GM19324 (cell line): ENCODE data around the gene SPATA12.
"Not testable (repeated sequence)": the region's sequence is repeated elsewhere in the genome, so short reads cannot be mapped to it uniquely, and the experiment has no call there.

Source experiments
- ATAC-seq: cut with Tn5 transposase; IDR thresholded peaks from one replicate; pipeline ENCODE4 v1.9.1; 2021; ENCODE audit warnings: mild to moderate bottlenecking, moderate library complexity; ENCODE audit not compliant: unreplicated experiment, low FRiP score

SPATA12 gene

GRCh38 chr3:57080171-57080570 is 19.7 kb downstream of the SPATA12 start:
- ATAC-seq = no peak

GRCh38 chr3:57081173-57081572 is 20.7 kb downstream of the SPATA12 start:
- ATAC-seq = no peak

- no peak for ATAC-seq
These were observed 22.0 kb downstream of the SPATA12 start for GRCh38 chr3:57082481-57082880.

DNA sequence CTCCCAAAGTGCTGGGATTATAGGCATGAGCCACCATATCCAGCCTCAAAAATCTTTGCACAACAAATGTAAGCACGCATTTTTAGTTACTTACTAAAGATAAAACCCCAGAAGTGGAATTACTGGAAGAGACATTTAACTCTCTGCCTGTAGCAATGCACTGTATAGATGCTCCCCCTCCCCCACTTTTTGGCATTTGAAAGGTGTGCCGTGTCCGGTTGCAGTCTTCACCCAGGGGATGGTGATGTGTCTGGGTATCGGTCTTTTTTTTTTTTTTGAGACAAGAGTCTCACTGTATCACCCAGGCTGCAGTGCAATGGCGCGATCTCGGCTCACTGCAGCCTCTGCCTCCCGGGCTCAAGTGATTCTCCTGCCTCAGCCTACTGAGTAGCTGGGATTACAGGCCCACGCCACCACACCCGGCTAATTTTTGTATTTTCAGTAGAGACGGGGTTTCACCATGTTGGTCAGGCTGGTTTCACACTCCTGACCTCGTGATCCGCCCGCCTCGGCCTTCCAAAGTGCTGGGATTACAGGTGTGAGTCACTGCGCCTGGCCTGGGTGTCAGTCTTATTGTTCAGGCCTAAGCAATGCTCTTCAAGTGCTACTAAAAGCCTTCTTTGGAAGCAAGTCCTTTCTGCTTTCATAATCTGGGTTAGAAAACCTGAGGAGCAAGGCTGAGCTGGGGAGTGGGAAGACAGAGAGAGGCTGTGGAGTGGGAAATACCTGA is 23.0 kb downstream of the SPATA12 start:
- not testable (repeated sequence) for ATAC-seq

DNA sequence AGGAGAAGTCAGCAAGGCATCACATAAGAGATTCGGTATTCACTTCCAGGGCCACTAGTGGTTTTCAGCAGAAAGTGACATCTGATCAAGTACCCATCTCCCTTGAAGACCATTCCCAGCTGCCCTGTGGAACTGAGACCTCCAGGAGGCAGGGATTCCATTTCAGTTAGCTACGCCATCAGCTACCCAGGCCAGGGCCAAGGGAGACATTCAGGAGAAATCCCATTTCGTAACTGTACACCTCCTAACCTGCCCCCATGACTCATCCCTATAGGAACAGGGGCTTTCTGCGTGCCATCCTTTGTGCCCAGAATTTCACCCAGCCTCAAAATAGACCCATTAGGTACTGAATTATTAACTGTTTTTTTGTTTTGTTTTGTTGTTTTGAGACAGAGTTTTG is 24.7 kb downstream of the SPATA12 start:
- ATAC-seq = no peak

- ATAC-seq = no peak
These were observed 25.7 kb downstream of the SPATA12 start for GRCh38 chr3:57086201-57086600.

DNA sequence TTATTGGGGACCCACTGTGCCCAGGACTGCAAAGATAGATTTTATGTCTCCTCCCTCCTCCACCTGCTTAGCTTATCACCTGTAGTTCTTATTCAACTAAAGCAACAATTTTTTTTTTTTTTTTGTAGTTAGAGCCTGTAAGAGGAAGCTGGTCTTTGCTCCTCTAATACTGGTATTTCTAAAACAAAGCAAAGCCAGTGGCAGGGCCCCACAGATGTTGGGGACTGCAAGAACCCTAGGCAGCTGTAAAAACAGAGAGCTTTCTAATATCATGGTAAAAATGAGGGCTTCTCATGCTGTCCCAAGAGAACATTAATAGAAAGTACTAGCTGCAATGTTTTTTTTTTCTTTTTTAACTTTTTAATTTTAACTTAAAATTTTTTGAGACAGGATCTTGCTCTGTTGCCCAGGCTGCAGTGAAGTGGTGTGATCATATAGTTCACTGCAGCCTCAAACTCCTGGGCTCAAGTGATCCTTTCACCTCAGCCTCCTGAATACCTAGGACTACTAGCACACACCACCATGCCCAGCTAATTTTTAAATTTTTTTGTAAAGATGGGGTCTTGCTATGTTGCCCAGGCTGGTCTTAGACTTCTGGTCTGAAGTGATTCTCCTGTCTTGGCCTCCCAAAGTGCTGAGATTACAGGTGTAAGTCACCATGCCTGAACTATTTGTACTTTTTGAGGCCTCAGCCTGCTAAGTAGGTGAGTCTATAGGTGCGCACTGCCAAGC is 27.1 kb downstream of the SPATA12 start:
- no peak for ATAC-seq

- no peak for ATAC-seq
These were observed 28.0 kb downstream of the SPATA12 start for GRCh38 chr3:57088503-57088902.

GRCh38 chr3:57089043-57089442 is 28.6 kb downstream of the SPATA12 start:
- ATAC-seq = no peak

GRCh38 chr3:57091521-57092273 is 31.2 kb downstream of the SPATA12 start:
- ATAC-seq = no peak

- ATAC-seq = no peak
These were observed 33.0 kb downstream of the SPATA12 start for GRCh38 chr3:57093489-57093888.

- no peak for ATAC-seq
These were observed 33.6 kb downstream of the SPATA12 start for GRCh38 chr3:57093971-57094535.

DNA sequence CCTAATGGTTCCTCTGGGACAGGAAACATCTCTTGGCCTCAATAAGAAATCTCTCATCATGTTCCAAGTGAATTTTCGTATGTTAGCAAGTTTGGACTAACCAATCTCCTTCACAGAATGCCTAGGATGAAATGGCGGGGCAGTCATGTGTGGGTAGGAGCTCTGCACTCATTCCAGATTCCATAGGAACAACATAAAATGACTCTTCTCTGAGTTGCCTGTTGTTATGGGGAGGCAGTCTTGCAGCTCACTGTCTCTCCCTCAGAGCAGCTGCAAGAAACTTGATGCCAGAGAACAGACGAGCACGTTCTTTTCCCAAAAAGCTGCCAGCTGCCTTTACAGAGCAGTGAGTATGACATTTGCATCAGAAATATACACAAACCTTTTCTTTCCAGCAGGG is 34.1 kb downstream of the SPATA12 start:
- ATAC-seq = no peak

DNA sequence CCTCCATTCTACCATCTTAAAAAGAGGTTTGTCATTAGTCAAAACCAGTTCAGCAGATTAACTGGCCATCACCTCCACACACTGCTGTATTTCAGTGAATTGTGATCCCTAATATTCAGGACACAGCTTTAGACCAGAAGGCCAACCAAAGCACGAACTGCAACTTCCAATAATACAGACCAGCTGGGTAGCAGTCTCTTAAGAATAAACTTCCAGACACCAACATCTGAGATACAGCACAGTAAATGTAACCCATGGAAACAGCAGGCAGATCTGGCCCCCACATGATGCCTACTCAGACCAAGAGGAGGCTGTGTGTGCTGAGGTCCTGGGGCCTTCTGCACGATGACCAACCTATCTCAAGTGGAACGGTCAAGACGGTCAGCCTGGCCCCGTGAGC is 34.9 kb downstream of the SPATA12 start:
- no peak for ATAC-seq

GRCh38 chr3:57097536-57097935 is 37.1 kb downstream of the SPATA12 start:
- no peak for ATAC-seq

GRCh38 chr3:57098418-57099310 is 38.2 kb downstream of the SPATA12 start:
- ATAC-seq = no peak

DNA sequence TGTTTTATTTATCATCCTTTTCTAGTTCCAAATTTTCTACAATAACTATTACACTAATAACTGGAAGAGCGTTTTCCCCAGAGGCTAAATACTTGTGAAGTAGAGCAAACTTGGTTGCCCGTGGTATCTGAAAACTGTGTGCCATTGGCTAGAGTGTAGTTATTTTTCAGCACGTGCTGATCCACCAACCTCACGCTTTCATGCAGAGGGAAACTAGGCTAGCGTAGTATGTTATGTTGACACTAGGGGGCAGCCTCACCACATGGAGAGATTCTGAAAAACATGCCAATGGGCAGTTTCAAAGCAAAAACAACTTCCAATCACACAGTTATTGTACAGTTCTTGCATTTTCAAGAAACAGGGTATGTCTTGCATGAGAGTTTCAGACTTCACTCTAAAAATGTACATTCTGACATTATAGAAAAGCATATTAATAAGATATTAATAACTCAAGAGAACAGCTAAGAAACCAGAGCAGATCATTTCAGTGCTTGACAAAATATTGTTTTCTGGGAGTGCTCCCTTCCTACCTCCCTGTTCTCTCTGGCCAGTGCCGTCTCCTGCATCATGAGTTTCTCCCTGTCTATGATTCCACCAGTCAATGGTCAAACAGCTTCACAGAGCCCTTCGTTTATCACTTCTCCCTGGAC is 39.7 kb downstream of the SPATA12 start:
- no peak for ATAC-seq

DNA sequence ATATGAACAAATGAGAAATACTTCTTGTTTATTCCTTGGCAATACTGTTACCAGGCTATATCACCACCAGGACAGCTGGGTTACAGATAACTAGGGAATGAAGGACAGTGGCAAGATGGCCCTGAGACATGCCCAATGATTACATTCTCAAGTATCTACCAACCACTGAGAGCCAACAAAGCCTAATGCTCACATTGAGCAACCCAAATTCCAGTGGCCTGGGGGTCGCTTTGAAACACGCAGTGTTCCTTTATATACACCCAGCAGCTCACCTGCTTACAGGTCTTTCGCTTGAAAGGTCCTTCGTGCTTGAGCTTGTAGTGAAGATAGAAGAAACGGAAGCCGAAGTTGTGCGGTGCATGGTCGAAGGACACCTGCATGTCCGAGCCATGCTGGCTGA is 45.1 kb downstream of the SPATA12 start:
- ATAC-seq = no peak

DNA sequence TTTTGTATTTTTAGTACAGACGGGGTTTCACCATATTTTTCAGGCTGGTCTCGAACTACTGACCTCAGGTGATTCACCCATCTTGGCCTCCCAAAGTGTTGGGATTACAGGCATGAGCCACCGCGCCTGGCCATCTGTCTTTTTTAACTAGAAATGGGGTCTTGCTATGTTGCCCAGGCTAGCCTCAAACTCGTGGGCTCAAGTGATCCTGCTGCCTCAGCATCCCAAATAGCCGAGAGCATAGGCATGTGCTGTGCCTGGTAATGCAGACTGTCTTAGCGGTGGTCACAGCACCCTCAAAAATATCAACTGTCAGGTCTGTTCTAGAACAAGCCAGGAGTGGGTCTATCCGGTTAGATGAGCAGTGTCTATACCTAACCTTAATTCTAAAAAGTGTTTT is 48.2 kb downstream of the SPATA12 start:
- no peak for ATAC-seq
